ENCODE data around the gene CACNA1G.

CACNA1G gene

DNA sequence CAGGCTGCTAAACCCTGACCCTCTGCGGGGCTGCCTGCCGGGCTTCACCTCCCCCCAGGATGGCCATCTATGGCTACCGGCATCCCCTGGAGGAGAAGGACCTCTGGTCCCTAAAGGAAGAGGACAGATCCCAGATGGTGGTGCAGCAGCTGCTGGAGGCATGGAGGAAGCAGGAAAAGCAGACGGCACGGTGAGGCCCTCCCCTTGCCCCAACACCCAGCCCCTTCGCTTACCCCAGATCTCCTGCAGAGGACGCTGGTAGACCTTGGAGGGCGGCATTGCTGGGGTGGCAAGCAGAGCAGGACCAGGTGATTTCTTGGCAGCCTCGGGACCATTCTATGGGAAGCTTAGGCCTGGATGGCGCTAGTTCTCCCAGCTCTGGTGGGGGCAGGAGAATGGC, 98.7 kb downstream of the CACNA1G start:
- DNase-seq, result no peak

DNA sequence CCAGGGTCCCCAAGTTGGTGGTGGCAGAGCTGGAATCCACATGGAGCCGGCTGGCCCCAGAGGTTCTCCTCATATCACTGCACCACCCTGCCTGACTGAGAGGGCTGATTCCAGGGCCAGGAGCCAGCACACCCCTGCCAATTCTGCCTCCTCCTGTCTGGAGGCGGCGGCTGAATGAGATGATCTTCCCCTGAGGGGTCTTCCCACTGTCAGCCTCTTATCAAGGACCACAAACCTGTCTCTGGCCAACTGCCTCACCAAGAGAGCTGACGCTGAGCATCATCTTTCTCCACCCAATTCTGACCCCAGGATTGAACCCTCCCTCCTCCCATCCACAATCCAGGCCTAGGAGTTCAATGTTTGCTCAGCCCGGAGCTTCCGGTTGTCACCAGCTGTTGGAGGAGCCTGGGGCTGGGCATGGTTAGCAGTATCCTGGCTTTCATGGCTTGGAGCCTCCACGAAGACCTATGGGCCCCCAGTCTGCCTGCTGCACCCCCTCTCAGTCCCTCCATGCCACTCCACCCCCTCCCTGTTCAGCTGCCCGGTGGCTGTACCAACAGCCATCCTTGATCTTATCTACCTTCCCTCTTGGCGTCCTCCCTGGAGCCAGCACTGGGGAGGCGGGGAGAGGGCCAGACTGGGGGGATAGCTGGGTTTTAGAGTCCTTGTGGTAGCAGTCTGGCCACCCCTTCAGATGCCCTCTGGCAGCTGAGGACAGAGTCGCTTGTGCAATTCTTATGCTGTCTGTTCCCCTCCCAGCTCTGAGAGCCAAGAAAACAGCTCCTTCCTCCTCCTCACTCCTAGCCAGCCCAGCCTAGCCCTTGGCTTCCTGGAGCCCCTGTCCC, 99.7 kb downstream of the CACNA1G start:
- DNase-seq, result no peak

GRCh38 chr17:50660887-50661345, 100.4 kb downstream of the CACNA1G start:
- no peak for DNase-seq

DNA sequence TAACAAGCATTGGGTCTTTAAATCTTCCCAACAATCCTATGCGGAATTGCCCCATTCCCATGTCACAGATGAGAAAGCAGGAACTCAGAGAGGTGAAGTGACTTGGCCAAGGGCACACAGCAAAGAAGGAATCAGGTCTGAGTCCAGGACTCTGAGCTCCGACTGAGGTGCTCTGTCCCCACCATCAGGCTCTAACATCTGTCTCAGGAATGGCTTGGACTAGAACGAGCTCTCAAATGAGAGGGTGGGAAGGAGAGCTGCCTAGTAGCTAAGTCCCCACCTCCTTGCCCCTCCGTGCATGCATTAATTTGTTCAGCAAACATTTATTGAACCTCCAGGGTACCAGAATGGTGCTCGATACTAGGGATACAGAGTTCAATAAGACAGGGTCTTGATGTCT, 100.8 kb downstream of the CACNA1G start:
- no peak for DNase-seq

DNA sequence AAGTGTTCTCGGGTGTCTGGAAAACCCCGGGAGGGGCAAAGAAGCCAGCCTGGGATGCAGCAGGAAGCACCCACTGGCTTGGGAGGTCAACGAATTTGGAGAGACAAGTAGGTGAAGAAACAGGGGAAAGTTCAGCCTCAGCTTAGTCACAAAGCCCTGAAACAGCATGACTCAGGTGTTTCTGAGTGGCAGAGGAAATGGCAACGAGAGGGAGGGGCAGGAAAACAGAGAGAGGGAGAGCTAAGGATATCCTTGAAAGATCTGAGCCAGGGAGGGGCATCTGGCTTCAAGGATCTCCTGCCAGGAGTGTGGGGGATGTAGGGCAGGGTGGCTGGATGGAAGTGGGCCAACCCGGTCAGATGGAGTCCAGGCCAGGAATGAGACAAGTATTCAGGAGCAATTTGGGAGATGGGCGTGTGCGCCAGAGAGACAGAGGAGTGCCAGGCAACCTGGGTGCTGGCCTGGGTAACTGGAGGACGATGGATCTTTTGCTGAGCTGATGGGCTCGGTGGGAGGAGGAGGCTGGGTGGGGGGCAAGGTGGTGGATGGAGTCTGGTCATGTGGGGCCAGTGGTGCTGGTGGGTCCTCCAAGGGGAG, 101.4 kb downstream of the CACNA1G start:
- DNase-seq, result peak in 1 of 2 donors; percentile 48

GRCh38 chr17:50662632-50663225, 102.2 kb downstream of the CACNA1G start:
- DNase-seq, result no peak

DNA sequence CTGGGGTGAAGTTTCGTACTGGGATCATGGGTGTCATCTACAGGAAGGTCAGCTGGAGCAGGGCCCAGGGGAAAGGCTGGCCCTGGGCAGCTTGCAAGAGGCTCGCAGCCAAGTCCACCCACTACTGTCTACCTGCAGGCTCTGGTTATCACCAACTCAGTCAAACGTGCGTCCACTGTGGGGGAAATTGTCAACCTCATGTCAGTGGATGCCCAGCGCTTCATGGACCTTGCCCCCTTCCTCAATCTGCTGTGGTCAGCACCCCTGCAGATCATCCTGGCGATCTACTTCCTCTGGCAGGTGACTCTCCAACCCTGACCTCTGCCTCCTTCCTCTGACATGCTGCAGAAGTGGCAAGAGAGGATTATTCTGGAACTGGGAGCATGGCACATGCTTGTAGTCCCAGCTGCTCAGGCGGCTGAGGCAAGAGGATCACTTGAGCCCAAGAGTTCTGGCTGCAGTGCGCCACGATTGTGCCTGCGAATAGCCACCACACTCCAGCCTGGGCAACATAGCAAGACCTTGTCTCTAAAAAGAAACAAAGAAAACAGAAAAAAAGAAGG, 103.4 kb downstream of the CACNA1G start:
- no peak for DNase-seq

- DNase-seq, result no peak
Measured at GRCh38 chr17:50664788-50665458, 104.4 kb downstream of the CACNA1G start.

DNA sequence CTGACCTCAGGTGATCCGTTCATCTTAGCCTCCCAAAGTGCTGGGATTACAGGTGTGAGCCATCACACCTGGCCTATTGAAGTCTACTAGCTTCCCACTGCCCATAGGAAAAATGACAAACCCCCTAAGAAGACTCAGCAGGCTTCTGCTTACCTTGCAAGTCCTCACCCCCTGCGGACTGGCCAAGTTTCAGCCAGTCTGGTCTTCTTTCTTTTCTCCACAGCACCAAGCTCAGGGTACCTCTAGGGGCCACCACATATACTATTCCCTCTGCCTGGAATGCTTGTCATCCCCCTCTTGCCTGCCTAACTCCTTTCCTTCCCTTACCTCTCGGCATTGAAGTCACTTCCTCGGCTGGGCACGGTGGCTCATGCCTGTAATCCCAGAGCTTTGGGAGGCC, 105.3 kb downstream of the CACNA1G start:
- DNase-seq, result no peak

GRCh38 chr17:50666316-50666715, 105.8 kb downstream of the CACNA1G start:
- DNase-seq, result no peak

DNA sequence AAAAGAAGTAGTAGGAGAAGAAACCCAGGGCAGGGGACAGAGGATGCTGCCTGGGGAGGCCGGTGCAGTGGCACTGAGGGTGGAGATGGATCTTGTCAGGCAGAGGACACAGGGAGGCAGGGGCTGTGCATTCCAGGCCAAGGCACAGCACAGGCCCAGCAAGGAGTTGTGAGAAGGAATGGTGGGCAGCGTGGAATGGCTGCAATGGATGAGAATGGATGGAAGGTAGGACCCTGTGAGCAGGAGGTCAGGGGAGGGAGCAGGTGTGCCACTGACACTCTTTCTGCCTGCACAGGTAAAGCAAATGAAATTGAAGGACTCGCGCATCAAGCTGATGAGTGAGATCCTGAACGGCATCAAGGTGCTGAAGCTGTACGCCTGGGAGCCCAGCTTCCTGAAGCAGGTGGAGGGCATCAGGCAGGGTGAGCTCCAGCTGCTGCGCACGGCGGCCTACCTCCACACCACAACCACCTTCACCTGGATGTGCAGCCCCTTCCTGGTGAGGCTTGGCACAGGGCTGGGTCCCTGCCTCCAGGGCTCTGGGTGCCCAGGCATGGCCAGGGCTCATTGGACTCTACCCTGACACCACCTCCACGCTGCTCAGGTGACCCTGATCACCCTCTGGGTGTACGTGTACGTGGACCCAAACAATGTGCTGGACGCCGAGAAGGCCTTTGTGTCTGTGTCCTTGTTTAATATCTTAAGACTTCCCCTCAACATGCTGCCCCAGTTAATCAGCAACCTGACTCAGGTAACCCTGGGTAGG, 106.9 kb downstream of the CACNA1G start:
- no peak for DNase-seq

GRCh38 chr17:50668025-50668837, 107.7 kb downstream of the CACNA1G start:
- no peak for DNase-seq

DNA sequence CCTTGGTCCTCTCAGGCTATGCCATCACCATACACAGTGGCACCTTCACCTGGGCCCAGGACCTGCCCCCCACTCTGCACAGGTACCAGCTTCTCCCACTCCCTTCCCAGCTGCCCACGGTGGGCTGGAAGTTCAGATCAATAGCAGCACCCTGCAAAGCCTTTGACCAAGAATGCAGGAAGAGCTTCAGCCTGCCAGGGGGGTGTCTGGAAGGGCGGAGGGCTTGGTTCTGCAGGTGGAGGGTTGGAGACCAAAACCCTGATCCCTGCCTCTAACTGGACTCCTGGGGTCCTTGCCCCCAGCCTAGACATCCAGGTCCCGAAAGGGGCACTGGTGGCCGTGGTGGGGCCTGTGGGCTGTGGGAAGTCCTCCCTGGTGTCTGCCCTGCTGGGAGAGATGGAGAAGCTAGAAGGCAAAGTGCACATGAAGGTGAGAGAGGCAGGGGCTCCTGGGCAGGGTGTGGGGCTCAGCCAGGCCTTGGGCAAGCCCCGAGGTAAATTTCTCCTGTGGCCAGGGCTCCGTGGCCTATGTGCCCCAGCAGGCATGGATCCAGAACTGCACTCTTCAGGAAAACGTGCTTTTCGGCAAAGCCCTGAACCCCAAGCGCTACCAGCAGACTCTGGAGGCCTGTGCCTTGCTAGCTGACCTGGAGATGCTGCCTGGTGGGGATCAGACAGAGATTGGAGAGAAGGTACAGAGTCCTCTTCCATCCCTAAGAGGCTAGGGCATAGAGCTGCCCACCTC, 108.5 kb downstream of the CACNA1G start:
- no peak for DNase-seq

GRCh38 chr17:50672071-50672470, 111.6 kb downstream of the CACNA1G start:
- no peak for DNase-seq

DNA sequence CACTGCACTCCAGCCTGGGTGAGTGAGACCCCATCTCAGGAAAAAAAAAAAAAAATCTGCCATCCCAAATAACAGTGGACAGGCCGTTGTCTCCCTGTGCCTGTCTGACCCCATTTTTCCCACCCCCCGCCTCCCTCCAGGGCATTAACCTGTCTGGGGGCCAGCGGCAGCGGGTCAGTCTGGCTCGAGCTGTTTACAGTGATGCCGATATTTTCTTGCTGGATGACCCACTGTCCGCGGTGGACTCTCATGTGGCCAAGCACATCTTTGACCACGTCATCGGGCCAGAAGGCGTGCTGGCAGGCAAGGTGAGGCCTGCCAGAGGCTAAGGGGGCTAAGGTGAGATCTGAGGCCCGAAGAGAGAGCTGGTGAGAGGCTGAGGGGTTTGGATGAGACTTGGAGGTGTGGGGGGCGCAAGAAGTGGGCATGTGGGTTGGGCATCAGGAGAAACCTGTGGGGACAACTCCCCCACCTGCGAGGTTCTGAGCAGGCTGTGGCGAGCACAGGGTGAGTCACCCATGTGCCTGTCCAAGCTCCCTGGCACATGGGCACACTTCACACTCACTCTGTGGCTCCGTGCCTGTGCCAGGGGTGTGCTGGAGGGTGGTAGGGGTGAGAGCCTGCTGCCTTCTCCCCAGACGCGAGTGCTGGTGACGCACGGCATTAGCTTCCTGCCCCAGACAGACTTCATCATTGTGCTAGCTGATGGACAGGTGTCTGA, 112.5 kb downstream of the CACNA1G start:
- no peak for DNase-seq

- no peak for DNase-seq
Measured at GRCh38 chr17:50675190-50675589, 114.7 kb downstream of the CACNA1G start.

GRCh38 chr17:50675627-50676026, 115.1 kb downstream of the CACNA1G start:
- DNase-seq, result no peak

DNA sequence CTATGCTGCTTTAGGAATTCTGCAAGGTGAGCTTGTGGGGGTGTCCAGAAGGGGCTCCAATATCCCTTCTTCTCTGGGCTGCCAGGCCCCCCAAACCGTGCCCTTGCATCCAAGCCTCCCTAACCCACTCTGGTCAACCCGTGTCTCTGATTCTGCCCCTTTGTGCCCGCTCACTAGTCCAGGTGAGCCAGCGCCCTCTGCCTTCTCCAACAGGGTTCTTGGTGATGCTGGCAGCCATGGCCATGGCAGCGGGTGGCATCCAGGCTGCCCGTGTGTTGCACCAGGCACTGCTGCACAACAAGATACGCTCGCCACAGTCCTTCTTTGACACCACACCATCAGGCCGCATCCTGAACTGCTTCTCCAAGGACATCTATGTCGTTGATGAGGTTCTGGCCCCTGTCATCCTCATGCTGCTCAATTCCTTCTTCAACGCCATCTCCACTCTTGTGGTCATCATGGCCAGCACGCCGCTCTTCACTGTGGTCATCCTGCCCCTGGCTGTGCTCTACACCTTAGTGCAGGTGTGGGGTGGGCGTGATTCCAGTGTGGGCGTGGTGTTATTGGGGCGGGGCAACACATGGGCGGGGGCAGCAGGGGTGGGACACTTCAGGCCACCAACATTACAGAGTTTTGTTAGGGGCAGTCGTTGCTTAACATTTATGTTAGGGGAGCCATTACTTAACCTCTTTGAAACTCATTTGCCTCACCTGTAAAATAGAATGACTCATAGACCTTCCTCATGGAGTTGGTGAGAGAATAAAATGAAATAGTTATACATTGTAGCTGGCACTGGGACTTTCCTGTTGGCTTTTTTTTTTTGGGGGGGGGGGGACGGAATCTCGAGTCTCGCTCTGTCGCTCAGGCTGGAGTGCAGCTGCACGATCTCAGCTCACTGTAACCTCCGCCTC, 115.8 kb downstream of the CACNA1G start:
- DNase-seq, result no peak

Data from CD4-positive, alpha-beta T cell treated with Interleukin-1 beta for 1 hour (primary cell).